Measurements from ENCODE around the gene GMPPB. TPM values are rescaled to one million over a fixed set of nuclear protein-coding genes. Genes with fewer than 3 reads are reported as not detected.

Gene GMPPB
- total and polyA plus RNA-seq, 7 donors, result 9.3 to 30.7 (median 12.5) TPM

DNA sequence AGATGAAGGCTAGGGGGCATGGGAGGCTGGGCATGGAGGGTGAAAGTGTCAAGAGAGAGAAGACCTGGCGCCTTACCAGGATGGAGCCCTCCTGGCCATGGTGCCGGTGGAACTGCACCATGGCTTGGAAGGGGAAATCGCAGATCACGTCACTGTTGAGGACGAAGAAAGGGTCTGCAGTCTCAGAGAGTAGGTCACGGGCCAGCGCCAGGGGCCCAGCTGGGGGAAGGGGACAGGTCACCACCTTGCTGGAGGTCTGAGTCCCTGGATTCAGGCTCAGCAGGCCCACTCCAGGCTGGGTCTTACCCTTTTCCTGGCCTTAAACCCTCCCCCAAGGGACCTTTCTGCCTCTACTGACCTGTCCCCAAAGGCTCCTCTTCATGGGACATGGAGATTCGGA, 855 bp downstream of the GMPPB start:
- no peaks in the 10 kb centered on the region for H3K9me3 ChIP-seq
- H3K27ac ChIP-seq, result peak overlapping the region; percentile 94
- no peaks in the 10 kb centered on the region for H3K27me3 ChIP-seq (ENCODE audit: insufficient read depth in 3 of 3, low read length in 2 of 3)
- TF ChIP-seq, protein P1, sequence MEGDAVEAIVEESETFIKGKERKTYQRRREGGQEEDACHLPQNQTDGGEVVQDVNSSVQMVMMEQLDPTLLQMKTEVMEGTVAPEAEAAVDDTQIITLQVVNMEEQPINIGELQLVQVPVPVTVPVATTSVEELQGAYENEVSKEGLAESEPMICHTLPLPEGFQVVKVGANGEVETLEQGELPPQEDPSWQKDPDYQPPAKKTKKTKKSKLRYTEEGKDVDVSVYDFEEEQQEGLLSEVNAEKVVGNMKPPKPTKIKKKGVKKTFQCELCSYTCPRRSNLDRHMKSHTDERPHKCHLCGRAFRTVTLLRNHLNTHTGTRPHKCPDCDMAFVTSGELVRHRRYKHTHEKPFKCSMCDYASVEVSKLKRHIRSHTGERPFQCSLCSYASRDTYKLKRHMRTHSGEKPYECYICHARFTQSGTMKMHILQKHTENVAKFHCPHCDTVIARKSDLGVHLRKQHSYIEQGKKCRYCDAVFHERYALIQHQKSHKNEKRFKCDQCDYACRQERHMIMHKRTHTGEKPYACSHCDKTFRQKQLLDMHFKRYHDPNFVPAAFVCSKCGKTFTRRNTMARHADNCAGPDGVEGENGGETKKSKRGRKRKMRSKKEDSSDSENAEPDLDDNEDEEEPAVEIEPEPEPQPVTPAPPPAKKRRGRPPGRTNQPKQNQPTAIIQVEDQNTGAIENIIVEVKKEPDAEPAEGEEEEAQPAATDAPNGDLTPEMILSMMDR (IDR thresholded peaks at IDR 0.05), result no peak
- peak in 1 of 2 donors; percentile 58 for DNase-seq
- no peak for ATAC-seq
- H3K4me3 ChIP-seq, result peak overlapping the region; percentile 83
- peaks cover 2 to 60% of the 10 kb centered on the region in 2 donors for H3K36me3 ChIP-seq (ENCODE audit: insufficient read depth in 1 of 2, low read depth in 1 of 2)
- peaks cover 40% of the 10 kb centered on the region for H3K4me1 ChIP-seq
- WGBS, 3 donors, result 29 to 59% (median 49%) methylated on average over 6 to 8 of the region's 8 CpGs
- intact Hi-C loops (cut with DNase I), result no loop called here

DNA sequence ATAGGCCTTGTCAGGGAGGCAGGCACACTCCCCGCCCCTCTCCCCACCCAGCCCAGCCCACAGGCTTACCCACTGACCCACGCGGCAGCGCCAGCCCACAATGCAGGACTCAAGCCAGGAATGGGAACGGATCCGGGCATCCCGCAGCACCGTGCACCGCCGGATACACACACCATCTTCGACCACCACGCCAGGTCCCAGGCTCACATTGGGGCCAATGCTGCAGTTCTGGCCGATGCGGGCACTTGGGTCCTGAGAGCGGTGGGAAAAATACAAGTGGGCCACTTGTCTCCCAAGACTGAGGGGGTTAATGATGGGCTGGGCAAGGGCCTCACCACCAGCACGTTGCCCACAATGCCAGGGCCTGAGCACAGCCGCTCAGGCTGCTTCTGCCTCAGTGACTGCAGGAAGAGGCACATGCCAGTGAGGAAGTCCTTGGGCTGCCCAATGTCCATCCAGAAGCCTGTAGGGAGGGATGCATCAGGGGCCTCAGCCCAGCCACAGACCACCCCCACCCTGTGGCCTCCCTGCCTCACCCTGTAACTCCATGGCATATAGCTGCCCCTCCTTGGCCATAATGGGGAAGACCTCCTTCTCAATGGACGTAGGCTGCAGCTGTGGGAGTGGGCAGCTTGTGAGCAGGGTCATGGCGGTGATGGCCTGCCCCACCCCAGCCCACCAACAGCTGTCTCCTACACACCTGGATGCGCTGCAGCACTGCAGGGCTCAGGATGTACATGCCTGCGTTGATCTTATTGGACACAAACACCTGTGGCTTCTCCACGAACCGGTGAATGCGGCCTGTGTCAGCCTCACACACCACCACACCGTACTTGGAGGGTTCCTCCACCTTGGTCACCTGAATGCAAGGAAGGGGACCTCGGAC, 1.6 kb downstream of the GMPPB start:
- peaks cover under 1 to 59% of the 10 kb centered on the region in 2 donors for H3K36me3 ChIP-seq (ENCODE audit: insufficient read depth in 1 of 2, low read depth in 1 of 2)
- peak in 1 of 2 donors; percentile 57 for DNase-seq
- H3K4me1 ChIP-seq, result peaks cover 42% of the 10 kb centered on the region
- intact Hi-C loops (cut with DNase I), result no loop called here
- H3K27ac ChIP-seq, result no peak overlapping the region
- TF ChIP-seq, protein P1 (IDR thresholded peaks at IDR 0.05), result no peak
- ATAC-seq, result no peak
- 65 to 81% (median 71%) methylated on average over 25 to 26 of the region's 26 CpGs for WGBS, 3 donors
- H3K27me3 ChIP-seq (ENCODE audit: insufficient read depth in 3 of 3, low read length in 2 of 3), result no peaks in the 10 kb centered on the region
- H3K9me3 ChIP-seq, result no peaks in the 10 kb centered on the region
- H3K4me3 ChIP-seq, result peak overlapping the region; percentile 83

DNA sequence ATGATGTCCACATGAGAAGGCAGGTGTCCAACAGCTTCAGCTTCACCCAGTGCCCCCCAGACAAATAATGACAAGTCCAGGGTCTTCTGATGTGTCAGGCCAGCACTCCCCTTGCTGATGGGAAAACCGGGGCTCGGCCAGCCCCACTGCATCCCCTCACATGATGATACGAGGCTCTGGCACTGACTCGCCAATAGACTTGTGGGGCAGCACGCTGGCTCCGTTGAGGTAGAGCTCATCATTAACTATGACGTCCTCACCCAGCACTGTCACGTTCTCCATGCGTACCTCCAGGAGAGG, 2.2 kb downstream of the GMPPB start:
- DNase-seq (no peak), ATAC-seq (no peak)
- H3K4me3 ChIP-seq, result no peak overlapping the region
- H3K9me3 ChIP-seq, result no peaks in the 10 kb centered on the region
- no peaks in the 10 kb centered on the region for H3K27me3 ChIP-seq (ENCODE audit: insufficient read depth in 3 of 3, low read length in 2 of 3)
- TF ChIP-seq, protein P1 (IDR thresholded peaks at IDR 0.05), result no peak
- H3K27ac ChIP-seq, result no peak overlapping the region
- intact Hi-C loops (cut with DNase I), result no loop called here
- peaks cover 0 to 59% of the 10 kb centered on the region in 2 donors for H3K36me3 ChIP-seq (ENCODE audit: insufficient read depth in 1 of 2, low read depth in 1 of 2)
- WGBS, 3 donors, result 54 to 69% (median 55%) methylated on average over 9 of the region's 9 CpGs
- H3K4me1 ChIP-seq, result peaks cover 42% of the 10 kb centered on the region

DNA sequence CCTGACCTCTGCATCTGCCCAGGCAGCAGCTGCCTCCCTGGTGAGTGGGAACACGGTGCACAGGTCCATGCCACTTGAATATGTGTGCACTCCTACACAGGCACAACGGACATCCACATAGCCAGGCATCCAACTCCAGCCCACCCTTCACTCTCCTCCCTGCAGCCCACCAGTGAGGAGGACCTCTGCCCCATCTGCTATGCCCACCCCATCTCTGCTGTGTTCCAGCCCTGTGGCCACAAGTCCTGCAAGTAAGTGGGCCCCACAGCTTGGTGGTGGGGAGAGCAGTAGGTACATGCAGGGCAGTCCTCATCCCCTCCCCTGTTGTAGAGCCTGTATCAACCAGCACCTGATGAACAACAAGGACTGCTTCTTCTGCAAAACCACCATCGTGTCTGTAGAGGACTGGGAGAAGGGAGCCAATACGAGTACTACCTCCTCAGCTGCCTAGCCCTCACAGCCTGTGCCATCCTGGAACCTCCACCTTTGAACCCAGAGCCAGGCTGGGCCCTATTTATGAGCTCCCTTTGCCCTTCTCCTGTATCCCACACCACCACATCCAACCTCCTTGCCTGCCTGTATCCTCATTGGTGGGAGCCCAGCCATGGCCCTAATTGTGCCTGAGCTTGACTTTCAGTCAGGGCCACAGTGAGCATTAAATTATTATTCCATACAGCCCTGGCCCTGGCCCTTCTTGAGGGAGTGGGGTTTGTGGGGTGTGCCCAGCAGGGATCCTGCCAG, 2.7 kb downstream of the GMPPB start:
- intact Hi-C loops (cut with DNase I), result no loop called here
- peaks cover 42% of the 10 kb centered on the region for H3K4me1 ChIP-seq
- H3K36me3 ChIP-seq (ENCODE audit: insufficient read depth in 1 of 2, low read depth in 1 of 2), result peaks cover 0 to 59% of the 10 kb centered on the region in 2 donors
- H3K27me3 ChIP-seq (ENCODE audit: insufficient read depth in 3 of 3, low read length in 2 of 3), result no peaks in the 10 kb centered on the region
- WGBS, 3 donors, result 33 to 56% (median 40%) methylated on average over 4 of the region's 4 CpGs
- no peaks in the 10 kb centered on the region for H3K9me3 ChIP-seq
- TF ChIP-seq, protein P1 (IDR thresholded peaks at IDR 0.05), result no peak
- no peak overlapping the region for H3K27ac ChIP-seq
- H3K4me3 ChIP-seq, result no peak overlapping the region
- DNase-seq, result no peak
- ATAC-seq, result no peak

Data from psoas muscle (tissue), 8 donors.